ENCODE results near the gene HSPE1.
"Not testable (repeated sequence)": the region's sequence is repeated elsewhere in the genome, so short reads cannot be mapped to it uniquely, and the experiment has no call there.

HSPE1 gene

DNA sequence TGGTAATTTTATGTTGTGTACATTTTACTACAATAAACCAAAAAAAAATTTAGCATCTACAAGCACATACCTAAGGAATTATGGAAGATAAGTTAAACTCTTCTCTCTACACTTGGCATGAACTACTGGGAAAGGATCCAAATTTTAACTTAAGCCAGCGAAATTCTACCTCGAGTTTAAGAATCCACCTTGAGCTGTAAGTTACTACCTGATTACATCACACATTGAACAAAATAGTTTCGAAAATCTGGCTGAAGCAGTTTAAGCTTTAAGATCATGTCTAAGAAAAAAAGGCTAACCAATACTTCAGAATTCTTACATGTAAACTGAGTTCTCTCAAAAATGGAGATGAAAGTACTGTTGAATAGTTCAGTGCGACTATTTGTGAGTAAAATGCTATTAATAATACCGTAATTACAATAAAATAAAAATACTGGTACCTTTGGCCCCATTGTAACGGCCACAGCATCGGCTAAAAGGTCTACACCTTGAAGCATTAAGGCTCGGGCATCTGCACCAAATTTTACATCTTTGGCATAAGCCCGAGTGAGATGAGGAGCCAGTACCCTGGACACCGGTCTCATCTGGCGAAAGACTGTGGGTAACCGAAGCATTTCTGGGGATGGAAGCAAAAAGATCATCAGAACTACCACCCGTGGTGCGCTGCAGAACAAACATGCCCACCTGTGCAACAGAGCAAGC, 1.8 kb upstream of the HSPE1 start:
- in situ Hi-C loops (cut with HindIII; ENCODE audit: low sequenced_read_pairs): no loop called here

DNA sequence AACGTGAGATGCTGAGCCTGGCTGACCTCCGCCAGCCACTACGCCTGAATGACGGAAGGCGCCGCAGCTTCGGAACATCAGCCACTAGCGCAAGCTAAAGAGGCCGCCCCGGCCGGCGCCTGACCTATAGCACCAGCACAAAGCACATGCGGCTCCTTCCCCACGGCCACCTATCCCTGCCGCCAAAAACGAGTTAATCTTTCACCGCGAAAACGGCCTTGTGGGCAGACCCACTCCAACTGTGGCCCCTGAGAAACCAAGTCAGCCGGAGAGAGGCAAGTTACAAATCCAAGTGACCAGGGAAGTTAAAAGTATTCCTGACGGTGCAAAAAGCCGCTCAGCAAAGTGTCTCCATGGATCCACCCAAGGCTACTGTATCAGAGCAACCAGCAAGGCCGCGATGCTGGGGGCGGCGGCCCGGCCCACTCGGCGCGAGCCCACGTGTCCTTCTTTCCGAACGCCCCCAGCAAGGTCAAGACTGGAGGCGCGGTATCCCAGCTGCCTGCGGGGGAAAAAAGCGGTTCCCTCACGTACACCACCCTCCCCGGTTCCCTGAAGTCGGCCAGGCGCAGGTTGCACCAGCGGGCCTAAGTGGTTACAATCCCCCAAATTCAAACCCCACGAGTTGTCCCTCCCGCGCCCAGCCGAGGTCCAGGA, 1.1 kb upstream of the HSPE1 start:
- in situ Hi-C loops (cut with HindIII; ENCODE audit: low sequenced_read_pairs): no loop called here

DNA sequence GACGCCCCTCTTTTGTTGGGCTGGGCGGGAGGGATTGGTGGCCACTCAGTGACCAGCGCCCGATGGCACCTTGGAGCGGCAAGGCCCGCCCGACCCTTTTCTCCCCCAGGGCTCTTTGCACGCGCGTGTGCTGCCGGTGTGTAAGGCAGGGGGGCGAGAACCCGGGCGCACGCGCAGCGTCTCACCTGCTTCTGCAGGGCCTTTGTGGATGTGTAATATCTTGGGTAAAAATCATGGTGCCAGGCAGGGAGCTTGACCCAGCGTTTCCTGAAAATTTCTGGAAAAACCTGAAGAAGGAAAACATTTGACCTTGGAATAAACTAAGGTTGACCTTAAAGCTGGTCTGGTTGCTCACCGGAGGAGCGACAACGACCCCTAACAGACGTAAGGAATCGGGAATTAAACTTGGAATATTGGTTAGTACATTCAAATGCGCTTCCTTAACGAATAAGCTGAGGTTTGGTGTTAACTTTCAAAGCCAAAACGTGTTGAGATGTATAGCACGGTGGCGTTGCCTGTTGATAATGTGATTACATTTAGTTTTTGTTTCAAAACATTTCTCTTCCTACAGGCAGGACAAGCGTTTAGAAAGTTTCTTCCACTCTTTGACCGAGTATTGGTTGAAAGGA, 438 bp downstream of the HSPE1 start:
- in situ Hi-C loops (cut with HindIII; ENCODE audit: low sequenced_read_pairs): no loop called here

DNA sequence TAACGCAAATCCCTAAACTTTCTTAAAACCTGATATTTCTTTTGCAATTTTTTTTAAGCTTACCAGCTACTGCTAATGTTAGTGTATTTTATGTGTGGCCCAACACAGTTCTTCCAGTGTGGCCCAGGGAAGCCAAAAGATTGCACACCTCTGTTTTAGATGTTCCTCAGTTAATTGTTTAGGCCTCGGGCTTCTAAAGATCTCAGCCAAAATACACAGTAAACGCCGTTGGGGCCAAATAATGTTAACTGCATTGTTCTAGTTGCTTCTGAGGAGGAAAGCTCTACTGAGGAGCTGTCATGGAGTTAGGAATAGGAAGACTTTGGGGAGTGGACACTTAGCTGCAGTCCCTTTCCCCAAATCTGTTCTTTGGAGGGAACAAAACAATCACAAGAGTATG, 2.0 kb downstream of the HSPE1 start:
- in situ Hi-C loops (cut with HindIII; ENCODE audit: low sequenced_read_pairs): no loop called here

DNA sequence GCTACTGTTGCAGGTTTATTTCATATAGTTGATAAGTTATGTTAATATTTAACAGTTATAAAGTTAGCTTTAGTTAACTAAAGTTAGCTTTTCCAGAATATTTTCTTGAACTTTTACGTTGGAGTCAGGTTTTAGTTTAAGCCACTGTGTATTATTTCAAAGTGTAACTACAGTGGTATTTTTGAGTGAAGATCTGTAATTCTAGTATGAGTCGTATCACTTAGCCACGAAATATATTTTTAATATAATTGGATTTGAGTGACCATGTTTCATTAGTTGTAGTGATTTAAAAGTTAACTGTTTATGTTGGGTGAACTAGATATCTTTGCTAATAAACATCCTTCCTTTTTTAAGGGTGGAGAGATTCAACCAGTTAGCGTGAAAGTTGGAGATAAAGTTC, 2.5 kb downstream of the HSPE1 start:
- in situ Hi-C loops (cut with HindIII; ENCODE audit: low sequenced_read_pairs): no loop called here

DNA sequence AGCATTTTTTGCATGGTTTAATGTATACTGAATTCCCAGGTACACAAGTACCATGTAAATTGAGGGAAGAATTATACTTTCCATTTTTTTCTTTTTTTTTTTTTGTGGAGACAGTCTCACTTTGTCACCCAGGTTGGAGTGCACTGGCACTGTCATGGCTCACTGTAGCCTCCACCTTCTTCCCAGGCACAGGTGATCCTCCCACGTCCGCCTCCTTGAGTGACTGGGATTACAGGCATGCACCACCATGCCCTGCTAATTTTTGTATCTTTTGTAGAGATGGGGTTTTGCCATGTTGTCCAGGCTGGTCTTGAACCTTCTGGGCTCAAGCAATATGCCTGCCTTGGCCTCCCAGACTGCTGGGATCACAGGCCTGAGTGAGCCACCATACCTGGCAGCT, 3.8 kb downstream of the HSPE1 start:
- in situ Hi-C loops (cut with HindIII; ENCODE audit: low sequenced_read_pairs): no loop called here

DNA sequence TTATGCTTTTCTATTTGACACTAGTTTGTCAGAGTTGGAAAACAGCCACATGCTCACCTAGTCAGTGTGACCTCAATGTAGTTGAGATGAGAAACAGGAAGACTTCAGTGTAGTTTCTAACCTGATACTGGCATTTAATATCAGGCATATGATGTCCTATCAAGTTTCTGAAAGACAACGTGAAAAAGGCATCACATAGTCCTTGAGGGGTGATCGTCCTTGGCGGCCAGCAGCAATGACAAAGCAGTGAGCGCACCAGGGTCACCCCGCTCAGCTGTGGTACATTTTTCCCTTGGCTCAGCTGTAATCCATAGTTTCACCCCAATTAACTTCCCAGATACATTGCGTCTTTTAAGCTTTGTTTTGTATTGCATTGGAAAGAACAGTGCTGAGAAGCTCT, 4.3 kb downstream of the HSPE1 start:
- in situ Hi-C loops (cut with HindIII; ENCODE audit: low sequenced_read_pairs): no loop called here

DNA sequence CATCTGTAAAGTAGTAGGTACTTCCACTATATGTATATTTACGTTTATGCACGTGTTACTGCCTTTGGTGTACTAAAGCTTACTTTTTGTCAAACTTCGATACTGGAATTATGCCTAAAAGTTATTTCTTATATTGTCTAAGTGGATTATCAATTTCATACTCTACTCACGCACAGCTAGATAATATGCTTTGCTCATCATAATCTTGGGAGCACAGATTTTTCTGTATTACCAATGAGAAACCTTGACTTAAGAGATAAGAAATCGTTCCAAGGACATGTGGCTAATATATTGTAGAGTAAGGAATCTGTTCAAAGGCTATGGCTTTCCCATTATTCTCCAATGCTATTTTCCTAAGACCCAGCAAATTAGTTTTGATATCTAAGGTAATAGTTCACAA, 6.5 kb downstream of the HSPE1 start:
- in situ Hi-C loops (cut with HindIII; ENCODE audit: low sequenced_read_pairs): no loop called here

DNA sequence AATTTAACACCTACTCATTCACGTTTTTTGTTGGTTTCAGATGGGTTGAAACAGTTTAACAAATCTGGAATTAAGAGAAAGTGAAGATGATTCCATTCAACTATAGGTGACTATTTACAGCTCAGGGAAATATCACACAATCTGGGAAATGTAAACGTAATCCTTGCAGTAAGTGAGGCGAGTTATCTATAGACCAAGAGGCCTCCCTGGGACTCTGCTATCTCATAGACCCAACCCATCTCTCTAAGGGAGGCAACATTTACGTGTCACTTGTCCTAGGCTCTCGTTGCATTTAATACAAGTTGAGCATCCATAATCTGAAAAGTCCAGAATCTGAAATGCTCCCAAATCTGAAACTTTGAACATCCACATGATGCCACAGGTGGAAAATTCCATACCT, 13.7 kb downstream of the HSPE1 start:
- in situ Hi-C loops (cut with HindIII; ENCODE audit: low sequenced_read_pairs): no loop called here

DNA sequence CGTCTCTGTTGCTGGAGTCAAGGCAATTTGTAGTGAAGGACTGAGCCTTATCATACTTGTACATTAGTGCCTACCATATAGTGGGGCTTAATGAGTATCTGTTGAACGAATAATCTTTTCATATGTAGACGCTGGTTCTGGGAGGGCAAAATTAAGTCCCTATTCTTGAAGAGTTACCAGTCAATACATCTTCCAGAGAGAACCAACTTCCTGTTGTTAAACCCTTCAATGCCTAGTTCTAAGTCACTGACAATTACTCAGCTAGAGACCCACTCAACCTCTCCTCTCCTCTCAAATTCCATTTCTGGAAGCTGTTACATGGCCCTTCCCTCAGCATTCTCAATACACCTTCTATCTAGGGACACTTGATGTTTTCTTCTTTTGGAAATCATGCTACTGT, 14.6 kb downstream of the HSPE1 start:
- in situ Hi-C loops (cut with HindIII; ENCODE audit: low sequenced_read_pairs): no loop called here

DNA sequence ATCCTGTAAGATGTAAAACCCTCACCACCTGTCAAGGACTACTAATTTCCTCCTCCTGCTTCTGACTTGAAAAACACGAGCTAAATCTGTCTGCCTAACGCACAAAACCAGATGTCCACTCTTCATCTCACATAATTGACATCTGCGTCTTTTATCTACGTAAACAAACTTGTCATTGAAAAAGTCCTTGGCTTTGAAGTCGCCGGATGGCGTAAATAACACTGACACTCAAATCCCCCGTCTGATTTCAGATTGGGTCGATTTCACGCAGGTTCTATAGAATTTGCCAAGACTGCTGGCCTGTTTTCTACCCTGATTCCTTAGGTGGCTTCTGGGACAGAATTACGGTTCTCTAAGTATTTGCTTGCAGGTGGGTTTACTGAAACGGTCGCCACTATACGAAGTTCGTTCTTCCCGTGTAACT, 15.1 kb downstream of the HSPE1 start:
- in situ Hi-C loops (cut with HindIII; ENCODE audit: low sequenced_read_pairs): no loop called here

DNA sequence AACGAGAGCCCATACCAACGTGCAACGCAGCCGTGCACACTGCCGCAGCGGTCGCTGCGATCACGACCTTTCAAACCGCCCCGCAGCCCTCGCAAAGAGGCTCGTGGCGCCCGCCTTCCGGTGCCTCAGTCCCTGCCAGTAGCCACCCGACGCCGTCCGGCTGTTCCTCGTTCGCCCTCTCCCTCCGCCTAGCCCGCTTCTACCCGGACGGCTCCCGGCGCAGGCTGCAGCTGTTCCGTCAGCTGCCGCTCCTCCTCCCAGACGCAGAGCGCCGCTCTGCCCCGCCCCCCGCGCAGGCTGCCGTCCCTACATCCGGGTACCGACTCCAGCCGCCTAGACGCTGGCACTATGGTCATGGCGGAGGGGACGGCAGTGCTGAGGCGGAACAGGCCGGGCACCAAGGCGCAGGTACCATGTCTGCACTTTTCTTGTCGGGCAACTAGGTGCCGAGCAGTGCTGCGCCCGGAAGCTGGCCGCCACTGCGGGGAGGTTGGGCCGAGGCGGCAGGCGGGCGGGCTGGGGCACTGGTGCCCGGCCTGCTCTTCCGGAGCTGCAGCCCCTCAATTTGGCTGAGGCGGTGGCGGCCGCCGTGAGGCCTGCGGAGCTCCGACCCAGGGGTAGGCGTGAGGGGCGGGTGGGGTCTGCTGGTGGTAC, 15.7 kb downstream of the HSPE1 start, which contains the start of gene MOB4:
Gene MOB4 (plus strand): TSS at position 328 of the 654 bp plus-strand sequence. CDS start 21 bp downstream, at position 349.
- in situ Hi-C loops (cut with HindIII; ENCODE audit: low sequenced_read_pairs): no loop called here

DNA sequence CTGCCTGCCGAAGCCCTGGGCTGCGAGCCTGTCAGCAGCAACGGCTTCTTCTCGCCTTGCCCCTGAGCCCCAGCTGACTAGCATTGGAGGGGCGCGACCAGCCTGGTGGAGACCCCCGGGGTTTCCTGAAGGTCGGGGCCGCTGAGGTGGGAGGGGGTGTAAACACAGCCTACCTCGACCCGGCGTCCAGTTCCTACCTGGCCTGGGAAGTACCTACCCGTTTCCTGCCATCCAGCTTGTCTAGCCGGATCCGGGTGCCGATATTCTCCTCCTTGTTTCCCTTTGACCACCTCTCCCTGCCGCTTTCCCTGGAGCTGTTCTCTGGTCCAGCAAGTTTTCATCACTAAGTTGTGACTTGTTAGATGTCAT, 16.2 kb downstream of the HSPE1 start:
- in situ Hi-C loops (cut with HindIII; ENCODE audit: low sequenced_read_pairs): no loop called here

DNA sequence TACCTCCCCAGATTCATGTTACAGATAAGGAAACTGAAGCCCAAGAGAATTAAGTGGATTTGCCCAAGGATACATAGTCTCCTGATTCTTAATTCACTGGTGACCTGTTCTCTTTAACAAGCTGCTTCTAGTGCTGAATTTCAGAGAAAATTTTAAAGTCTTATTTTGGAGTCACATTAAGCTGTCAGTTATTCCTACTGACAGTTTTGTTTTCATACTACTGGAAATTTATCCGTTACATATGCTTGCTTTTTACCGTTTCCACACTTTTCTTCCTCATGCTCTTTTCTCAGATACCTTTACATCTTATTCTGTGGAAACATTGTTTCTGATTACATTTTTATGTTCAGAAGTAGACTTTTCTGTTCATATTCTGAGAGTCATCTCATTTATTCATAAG, 17.0 kb downstream of the HSPE1 start:
- in situ Hi-C loops (cut with HindIII; ENCODE audit: low sequenced_read_pairs): no loop called here

DNA sequence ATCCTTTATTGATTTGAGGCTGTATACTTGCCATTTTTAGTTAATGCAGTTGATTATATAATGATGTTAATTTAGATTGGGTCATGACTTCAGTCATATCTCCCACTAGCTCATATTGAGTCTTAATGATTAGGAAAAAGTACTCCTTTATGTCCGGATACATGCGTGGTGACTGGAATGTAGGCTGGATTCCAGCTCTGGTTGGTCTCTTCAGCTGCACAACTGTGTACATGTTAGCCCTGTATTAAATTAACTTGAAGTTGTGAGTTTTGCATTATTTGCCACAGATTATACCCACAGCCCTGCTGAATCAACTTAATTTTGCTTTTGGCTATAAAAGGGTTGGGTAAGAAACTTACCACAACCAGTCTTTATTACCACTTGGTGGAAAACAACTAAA, 38.2 kb downstream of the HSPE1 start:
- in situ Hi-C loops (cut with HindIII; ENCODE audit: low sequenced_read_pairs): no loop called here

DNA sequence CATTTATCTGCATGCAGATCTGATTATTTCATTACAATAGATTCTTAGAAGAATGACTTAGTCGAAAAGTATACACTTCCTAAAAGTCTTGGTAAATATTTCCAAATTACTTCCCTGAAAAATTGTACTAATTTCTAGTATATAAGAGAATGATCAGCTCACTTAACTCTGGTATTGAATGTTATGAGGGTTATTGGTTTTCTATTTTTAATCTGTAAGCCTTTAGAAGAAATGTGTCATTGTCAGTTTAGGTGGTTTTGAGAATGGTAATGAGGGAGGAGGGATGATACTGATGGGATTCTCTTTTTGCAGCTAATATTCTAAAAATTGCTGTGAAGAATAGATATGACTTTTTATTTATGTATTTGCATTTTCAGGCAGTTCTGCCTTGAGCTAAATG, 39.6 kb downstream of the HSPE1 start:
- in situ Hi-C loops (cut with HindIII; ENCODE audit: low sequenced_read_pairs): no loop called here

DNA sequence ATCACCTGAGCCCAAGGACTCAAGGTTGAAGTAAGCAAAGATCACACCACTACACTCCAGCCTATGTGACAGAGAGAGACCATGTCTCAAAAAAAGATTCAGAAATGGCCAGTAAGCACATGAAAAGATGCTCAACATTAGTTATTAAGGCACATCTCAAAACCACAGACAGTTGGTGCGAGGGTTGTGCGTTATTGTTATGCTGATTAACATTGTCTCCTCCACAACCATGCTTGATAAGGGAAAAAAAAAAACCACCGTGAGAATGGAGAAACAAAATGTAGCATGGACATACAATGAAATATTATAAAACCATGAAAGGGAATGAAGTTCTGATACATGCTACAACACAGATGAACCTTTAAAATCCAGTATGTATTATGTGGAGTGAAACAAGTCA, 43.0 kb downstream of the HSPE1 start:
- in situ Hi-C loops (cut with HindIII; ENCODE audit: low sequenced_read_pairs): no loop called here

DNA sequence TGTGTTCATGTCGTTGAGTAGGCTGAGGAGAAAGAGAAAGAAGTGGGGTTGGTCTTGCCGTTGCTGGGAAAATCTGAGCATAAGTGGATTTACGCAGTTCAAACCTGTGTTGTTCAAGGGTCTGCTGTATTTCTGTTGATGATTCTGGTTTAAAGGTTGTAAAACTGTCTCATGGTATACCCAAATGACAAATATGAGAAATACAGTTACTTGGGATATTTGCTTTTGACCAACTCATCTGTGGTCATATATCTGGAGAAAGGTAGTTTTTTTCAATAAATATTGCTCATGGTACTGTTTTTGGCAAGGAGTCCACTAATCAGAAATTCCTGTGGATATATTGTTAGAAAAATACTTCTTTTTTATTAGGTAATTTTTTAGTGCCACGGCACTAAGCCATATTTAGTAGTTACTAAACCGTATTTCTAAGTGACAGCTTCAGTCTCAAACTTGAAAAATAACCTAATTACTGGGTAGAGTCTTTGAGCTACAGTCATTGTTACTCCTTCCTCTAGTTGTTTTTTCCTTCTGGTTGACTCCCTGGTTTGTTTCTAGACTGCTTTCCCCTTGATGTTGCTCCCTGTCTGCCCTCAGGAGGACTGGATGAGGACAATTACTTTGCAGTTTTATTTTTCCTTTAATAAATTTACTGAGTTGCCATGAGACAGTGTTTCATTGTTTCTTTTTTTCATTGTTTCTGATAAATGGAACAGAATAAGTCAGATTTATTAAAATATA, 47.2 kb downstream of the HSPE1 start:
- in situ Hi-C loops (cut with HindIII; ENCODE audit: low sequenced_read_pairs): no loop called here

DNA sequence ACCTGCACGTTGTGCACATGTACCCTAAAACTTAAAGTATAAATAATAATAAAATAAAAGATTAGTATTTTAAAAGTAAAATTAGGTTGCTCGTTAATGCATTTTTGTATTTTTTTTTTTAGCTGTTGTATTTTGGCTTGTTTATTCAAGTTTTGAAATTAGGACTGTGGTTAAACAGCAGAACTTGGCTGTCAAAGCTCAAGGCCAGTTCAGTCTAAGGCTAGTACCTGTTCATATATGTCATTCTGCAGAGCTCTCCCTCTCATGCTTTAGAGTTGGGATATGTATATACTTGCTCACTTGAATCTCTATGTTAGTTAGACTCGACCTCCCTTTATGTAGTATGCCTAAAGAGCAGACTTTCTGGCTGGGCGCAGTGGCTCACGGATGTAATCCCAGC, 48.4 kb downstream of the HSPE1 start:
- in situ Hi-C loops (cut with HindIII; ENCODE audit: low sequenced_read_pairs): no loop called here

DNA sequence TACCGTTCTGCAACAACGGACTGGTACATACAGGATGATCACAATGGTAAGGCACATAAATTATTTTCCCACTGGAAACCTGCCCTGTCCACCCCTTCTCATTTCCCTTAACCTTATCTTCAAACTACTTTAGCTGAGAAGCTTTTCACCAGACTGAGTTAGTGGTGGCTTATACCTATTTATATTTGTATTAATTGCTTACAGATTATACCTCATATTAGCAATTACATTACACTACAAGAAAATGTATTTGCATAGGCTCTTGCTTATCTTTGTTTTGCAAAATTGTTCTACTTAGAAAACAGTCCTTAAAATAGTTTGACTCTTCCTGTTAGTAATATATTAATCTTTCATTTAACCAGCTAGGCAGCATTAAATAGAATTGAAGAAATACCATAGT, 51.1 kb downstream of the HSPE1 start:
- in situ Hi-C loops (cut with HindIII; ENCODE audit: low sequenced_read_pairs): not testable (repeated sequence)
